Fibroblast of gingiva (primary cell): ENCODE data around the gene CDYL2.

Source experiments
- DNase-seq: peaks from one replicate; pipeline ENCODE4 v3.0.0-alpha.2; 2011; ENCODE audit warnings: low read depth

The CDYL2 gene

DNA sequence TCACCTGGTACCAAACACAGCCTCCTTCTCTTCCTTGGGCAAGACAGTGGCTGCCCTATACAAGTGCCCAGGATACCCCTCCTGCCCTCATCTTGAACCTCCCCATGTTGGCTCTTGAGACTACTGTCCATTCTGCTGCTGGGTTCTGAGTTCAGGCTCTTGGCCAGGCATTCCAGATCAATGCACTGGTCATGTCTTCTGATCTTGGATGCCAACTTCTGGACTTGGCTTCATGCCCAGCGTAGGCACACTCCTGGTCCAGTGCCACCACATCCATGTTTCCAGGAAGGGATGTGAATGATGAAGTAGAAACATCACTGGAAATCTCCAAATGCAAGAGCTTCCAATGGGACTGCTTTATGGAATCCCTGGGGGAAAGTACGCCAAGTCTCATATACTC is 212.1 kb downstream of the CDYL2 start:
- no peak for DNase-seq

DNA sequence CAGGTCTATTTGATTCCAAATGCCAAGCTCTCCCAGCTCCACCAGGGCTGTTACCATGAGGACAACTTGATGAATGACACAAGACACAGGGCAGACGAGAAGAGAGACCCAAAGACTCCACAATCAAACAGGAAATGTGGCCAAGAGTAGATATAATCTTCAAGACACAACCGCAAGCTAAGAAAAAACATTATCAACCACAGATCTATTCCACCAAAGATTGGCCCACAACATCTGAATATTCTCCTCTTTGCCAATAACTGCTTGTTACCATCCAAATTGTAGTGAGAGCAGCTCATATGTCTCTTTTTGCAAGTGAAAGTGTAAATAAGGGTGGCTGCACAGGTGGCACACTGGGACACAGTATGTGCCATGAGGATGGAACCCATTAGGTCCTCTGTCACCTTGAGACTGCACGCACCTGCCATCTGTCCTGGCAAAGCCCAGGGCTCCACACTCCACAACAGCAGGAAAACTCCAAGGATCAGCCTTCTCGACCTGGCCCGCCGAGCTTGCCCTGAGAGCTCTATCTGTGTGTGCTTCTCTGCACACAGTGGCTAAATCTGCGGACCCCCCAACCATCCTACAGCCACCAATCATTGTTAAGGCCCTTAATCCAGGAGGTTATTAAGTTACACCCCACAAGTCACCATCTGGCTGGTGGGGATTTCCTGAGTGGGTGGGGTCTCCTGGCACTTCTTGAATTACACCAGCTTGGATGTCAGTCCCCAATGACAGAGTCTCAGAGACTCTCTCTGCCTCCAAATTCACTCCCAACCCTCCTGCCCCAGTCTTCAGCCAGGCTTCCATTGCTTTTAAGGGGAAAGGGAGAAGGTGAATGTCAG is 213.1 kb downstream of the CDYL2 start:
- no peak for DNase-seq

DNA sequence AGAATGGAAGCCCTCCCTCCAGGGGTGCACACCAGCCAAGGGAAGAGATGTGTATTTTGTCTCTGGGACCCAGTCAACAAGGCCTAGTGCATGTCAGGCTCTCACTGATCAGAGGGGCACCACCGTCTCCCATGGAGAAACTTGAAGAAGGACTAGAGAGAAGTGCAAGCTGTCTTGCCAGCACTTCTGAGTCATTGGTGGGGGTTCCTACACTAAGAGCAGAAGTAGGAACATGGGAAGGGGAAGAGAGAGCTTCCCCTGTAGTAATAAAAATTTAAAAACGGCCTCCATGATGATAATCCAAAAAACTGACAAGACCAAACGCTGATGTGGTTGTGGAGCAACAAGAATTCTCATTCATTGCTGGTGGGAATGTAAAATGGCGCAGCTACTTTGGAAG is 217.3 kb downstream of the CDYL2 start:
- DNase-seq, result no peak

DNA sequence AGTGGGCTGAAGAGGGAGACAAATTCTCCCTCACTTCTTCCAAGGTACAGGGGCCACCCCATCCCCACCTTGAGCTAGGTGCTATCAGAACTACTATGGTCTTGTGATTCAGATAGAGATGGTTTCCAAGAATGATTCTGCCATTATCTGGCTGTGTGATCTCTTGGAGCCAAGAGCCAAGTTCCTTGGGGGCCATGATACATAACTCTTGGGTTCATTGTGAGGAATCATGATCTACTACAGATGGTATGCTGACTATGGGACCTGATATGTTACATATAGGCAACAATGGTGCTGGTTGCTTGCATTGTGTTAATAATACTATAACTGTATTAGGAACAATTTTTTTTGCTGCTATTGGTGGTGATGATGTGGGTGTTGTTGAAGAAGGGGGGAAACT is 217.9 kb downstream of the CDYL2 start:
- no peak for DNase-seq

DNA sequence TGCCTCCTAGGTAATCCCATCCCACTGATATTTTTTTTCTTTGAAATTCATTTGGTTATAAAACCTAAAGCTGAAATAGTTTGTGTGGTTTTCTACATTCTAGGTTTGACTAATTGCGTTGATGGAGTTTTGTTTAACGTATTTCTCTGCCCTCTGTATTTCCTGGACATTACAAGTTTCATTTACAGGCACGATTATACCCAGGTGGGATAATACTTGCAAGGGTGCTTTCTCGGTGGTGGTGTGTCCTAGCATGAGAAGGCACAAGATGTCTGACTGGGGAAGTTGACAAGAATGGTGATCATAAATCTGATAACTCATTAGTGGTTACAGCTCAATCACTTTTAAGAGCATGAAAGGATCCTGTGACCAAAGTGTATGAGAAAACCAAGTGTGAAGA is 218.6 kb downstream of the CDYL2 start:
- no peak for DNase-seq

DNA sequence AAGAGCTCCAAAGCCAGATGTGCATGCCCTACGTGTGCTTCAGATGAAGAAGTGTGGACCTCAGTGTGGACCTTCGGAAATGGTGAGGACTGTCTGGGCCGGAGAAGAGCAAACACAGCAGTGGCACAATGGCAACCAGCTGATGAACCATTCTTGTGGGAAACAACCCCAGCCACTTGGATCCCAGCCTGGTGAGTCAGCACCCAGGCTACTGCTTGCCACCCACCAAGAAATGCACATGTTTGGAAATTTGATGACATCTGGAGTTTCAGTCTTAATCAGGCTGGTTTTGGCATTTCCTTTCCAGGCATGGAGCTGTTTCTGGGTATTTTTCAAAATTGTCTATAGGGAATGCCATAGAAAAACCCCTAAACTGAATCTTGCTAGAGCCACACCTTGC is 220.9 kb downstream of the CDYL2 start:
- DNase-seq, result peak; percentile 38

DNA sequence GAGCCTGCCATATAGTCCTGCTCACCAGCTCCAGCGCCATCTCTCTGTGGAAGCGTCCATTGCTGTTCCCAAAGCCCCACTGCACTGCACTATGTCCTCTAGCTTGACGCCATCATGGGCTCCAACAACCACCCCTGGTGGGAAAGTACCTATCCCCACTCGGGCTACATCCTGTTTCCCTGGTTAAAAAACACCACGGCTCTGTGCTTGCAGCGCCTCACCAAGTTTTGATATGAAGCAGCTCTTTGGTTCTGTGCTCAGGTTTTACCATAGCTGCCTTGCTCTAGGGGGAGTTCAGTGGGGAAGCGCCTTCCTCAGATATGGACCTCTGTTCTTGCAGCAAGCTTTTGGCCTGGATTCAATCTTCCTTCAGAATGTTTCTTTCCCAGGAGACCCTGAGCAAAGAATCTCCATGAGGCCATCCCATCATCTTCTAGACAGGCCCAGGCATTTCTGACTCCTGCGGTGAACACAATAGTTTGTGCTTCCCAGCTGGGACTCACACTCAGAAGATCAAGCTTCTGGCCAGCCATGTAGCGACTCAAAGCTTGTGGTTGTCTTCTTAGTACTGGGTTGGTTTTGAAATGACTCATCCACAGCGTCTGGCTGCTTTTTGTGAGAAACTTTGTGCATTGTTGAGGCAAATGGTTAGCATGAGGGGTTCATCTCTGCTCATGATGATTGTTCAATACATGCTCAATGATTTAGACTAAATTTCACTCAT is 224.1 kb downstream of the CDYL2 start:
- no peak for DNase-seq

DNA sequence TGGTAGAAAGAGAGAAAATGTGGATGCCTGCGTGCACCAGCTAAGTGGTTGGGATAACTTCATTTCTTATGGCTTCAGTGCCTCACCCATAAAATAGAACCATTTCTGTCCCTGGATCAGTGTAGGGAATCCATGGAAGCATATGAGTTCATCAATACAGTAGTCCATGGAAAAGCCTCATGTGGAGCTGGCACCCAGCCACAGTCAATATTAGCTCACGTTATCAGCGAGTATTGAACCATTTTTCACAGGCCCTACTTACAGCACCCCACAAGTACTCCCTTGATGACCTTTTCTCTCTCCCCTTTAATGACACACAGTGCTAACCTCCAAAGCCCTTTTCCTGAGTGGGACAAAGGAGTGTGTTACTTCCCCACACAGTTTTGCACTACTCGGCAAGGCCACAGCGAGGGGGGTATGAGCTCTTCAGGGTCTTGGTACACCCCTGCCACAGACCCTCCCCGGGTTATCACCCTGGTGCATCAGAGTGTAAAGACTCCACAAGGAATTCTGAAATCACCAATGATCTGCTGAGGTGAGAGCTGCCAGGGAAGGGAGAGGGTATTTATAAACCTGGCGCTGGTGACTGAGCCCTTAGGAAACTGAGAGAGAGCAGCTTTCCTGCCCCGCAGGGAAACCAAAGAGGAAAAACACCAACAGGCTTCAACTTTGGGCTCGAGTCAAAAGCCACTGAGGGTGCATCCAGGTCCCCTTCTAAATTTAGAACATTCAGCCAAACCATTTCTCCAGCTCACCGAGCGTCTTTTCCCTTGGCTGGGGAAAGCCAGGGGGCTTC is 226.7 kb downstream of the CDYL2 start:
- no peak for DNase-seq

DNA sequence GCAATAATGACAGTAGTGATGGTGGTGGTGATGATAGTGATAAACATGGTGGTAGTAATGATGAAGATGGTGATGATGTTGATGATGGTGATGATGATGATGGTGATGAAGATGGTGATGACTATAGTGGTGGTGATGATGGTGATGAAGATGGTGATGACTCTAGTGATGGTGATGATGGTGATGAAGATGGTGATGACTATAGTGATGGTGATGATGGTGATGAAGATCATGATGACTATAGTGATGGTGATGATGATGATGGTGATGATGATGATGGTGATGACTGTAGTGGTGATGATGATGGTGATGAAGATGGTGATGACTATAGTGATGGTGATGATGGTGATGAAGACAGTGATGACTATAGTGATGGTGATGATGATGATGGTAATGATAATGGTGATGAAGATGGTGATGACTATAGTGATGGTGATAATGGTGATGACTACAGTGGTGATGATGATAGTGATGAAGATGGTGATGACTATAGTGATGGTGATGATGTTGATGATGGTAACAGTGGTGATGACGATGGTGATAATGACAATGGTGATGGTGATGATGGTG is 228.0 kb downstream of the CDYL2 start:
- DNase-seq, result no peak

DNA sequence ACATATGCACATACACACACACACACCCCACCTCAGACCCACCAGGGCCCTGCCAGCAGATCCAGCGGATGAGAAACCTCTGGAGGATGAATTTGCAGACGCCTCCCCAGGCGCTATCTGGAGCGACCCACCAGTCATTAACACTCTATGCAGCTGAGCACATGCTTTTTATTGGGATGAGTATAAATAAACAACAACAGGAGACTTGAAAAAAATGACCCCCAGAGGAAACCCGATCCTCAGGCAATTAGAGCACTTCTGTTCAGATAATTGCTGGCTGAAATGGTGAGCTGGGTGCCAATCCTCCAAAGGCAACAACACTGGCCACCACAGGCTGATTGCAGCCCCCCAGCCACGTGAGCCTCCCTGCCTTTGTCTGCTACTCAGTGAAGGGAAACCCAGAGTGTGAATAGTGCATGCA is 230.7 kb downstream of the CDYL2 start:
- DNase-seq, result no peak

DNA sequence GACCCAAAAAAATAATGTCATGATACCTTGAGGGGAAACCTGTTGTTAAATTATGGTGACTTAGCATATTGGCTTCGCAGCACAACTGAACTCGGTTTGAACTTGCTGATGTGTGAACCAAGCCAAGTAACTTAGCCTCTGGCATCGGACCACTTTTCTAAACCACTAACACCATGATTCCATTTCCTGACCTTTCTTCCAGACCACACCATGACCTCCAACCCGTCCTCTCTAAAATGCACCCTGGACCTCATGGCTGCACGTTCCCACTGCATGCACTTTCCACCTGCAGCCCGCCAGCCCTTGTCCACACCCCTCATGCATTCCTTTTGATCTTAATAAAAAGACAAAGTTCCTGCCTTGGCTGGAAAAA is 234.3 kb downstream of the CDYL2 start:
- DNase-seq, result no peak

DNA sequence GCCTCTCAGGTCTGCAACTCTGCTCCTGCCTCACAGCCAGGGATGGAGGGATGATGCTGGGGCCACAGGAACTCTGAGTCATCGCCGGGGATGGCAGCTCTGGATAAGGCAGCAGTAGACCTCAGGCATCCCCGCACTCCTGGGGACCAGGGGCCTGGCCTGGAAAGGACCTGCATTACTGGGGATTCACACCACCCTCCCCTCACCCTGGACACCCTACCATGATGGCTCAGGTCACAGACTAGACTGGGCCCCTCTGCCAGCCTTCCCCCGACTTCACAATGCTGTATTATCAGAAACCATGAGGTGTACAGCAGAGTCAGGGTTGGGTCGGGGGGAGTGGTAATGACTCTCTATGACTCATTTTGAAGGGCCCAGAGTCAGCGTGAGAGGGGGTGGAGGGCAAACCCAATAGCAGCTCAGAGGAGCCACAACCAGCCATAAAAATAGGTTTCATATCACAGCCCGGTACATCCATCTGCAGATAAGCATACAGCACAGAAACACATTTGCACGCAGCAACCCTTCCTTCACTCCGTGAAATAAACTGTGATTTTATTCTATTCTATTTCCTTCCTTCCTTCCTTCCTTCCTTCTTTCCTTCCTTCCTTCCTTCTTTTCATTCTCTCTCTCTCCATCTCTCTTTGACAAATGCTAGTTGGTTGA is 234.8 kb downstream of the CDYL2 start:
- no peak for DNase-seq

DNA sequence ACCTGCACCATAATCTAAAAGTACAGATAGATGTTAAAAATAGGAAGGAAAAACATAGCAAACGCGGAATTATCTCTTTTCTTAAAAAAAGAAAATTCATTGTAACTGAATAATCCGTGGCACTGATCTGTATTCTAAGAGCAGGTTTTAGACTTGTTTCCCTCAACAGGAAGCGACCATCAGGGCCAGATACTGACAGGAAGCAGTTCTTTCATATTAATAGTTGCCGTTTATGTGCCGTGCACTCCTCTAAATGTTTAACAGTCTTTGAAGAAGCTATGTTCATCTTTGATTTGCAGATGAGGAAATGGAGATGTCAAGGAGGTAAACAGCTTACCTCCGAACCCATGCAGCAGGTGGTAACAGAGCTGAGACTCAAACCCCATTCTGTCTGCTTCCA is 240.0 kb downstream of the CDYL2 start:
- no peak for DNase-seq

DNA sequence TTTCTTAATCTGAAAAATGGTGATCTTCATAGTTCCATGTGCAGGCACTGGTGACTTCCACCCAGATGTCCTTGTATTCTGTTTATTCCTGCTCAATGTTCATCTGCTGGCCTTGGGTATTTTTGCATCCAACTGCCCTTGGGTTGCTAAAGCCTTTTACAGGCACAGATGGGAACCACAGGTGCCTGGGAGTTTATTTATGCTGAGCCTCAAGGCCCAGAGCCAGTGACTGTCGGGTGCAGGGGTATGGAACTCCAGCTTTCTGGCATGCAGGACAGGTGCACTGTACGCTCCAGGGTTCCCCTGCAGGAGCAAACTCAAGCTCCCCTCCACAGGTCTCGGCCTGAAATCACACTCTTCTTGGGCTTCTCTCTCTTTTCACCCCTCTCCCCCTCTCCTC is 241.3 kb downstream of the CDYL2 start:
- DNase-seq, result no peak

DNA sequence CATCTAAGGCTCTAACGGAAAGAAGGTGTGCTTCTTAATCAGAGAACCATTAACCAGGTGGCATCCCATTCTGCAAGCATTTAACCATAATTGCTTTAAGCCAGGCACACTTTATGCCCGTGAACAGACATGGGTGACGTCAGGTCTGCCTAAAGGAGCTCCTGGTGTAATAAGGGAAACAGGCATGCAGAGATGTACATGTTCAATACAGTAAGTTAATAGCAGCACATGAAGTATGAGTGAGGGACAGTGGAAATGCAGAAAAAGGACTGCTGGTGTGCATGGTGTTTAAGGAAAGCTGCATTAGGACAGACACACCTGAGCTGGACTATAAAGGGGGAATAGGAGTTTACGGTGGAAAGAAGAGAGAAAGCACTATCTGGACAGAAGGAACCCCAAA is 245.0 kb downstream of the CDYL2 start:
- DNase-seq, result no peak

DNA sequence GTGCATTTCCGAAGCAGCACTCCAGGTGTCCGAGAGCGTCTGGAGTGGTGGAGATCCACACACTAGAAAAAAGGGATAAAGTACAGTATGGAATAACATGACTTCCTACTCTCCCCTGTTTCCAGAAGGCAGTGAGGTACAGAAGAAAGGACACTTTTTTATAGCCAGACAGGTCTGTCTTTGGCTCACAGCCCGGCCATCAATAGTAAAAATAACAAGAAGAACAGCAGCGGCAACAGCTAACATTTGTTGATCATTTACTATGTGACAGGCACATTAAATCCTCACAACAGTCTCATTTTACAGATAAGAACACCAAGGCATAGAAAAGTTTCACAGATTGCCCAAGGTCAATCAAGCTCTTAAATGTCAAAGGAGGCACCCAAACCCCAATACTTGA is 247.4 kb downstream of the CDYL2 start:
- no peak for DNase-seq

DNA sequence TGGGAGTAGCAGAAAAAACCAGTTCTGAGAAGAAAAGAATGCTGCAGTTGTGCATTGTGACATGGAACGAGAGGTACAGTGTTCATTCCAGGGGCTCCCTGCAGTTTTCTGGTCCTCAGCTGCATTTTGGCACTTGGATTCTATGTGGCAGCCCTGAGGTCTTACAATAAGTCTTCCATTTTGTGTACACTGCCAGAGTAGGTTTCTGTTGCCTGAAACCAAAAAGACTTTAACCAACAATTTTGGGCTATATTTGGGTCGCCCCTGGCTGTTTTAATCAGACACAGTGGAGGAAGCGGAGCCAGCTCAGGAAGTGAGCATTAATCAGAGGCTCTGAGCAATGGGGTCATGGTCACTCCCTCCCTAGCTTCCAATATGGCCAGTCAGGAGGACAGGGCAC is 247.9 kb downstream of the CDYL2 start:
- no peak for DNase-seq

DNA sequence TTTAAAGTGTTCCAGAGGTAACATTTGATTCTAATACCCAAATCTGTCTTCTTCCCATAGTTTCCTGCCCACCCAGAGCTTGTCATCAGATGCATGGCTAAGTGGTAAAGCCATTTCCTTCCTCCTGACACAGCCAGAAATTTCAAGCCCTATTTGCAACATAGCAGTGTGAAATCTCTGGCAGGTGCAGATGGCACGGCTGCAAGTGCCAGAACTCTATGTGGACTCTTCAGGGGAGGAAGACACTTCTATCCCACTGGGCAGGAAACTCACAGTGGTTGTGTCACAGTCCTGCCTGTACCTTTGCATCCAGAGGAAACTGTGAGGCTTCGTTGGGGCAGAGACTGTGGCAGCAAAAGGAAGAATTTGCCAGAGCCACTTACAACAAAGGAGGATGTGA is 250.4 kb downstream of the CDYL2 start:
- no peak for DNase-seq

DNA sequence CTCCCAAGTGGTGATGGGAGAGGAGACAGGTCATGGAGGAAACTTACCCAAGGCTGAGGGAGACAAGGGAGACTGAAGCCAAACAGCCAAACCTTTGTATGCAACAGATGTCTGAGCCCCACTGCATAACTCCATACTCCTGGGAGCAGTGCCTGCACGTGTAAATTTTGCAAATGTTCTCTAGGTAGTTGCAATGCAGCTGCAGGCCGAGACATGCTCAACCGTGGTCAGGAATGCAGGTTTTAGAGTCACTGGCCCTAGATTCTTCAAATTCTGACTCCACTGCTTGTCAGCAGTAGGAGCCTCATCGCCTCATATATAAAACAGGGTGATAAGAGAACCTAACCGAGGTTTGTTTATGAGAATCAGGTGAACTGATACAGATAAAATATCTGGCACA is 252.1 kb downstream of the CDYL2 start:
- no peak for DNase-seq
